WTC11 (cell line): ENCODE results near the gene VEGFB. TPM values are rescaled to one million over a fixed set of nuclear protein-coding genes. Genes with fewer than 3 reads are reported as not detected.

Experiments used
- E2F5 ChIP-seq: sonication (generic); formaldehyde crosslinking; IDR thresholded peaks from 2 replicates; pipeline ENCODE4 v1.8.1; 2022; ENCODE audit warnings: mild to moderate bottlenecking, moderate library complexity, missing genetic modification reagents
- EMX1 ChIP-seq: fragments of 250-450 bp; sonication (Bioruptor Pico); IDR thresholded peaks from 2 replicates; pipeline ENCODE4 v1.8.0; 2021; ENCODE audit warnings: mild to moderate bottlenecking
- ERG ChIP-seq: fragments of 250-450 bp; sonication (Bioruptor Pico); IDR thresholded peaks from 2 replicates; pipeline ENCODE4 v1.8.0; 2021; ENCODE audit warnings: mild to moderate bottlenecking
- FOXK1 ChIP-seq: sonication (generic); formaldehyde crosslinking; IDR thresholded peaks from 2 replicates; pipeline ENCODE4 v1.8.0; 2022; ENCODE audit warnings: mild to moderate bottlenecking, moderate library complexity, missing genetic modification reagents
- FOXP1 ChIP-seq: sonication (generic); formaldehyde crosslinking; IDR thresholded peaks from 2 replicates; pipeline ENCODE4 v1.8.0; 2022; ENCODE audit warnings: missing genetic modification reagents, mild to moderate bottlenecking, moderate library complexity, borderline replicate concordance
- HMGA2 ChIP-seq: fragments of 250-450 bp; sonication (Bioruptor Pico); IDR thresholded peaks from 2 replicates; pipeline ENCODE4 v1.4.0; 2021; ENCODE audit warnings: mild to moderate bottlenecking, moderate library complexity
- IRF1 ChIP-seq: sonication (generic); formaldehyde crosslinking; IDR thresholded peaks from 2 replicates; pipeline ENCODE4 v1.8.0; 2023; ENCODE audit warnings: missing genetic modification reagents
- IRF2 ChIP-seq: sonication (generic); formaldehyde crosslinking; IDR thresholded peaks from 2 replicates; pipeline ENCODE4 v1.8.0; 2022; ENCODE audit warnings: low read depth, missing genetic modification reagents, borderline replicate concordance
- MAX ChIP-seq: sonication (generic); formaldehyde crosslinking; IDR thresholded peaks from 2 replicates; pipeline ENCODE4 v1.8.0; 2022; ENCODE audit warnings: mild to moderate bottlenecking, missing genetic modification reagents
- PRDM15 ChIP-seq: sonication (generic); formaldehyde crosslinking; IDR thresholded peaks from 2 replicates; pipeline ENCODE4 v1.8.0; 2022; ENCODE audit warnings: missing genetic modification reagents
- PREB ChIP-seq: sonication (generic); formaldehyde crosslinking; IDR thresholded peaks from 2 replicates; pipeline ENCODE4 v1.8.1; 2022; ENCODE audit warnings: mild to moderate bottlenecking, missing genetic modification reagents, moderate library complexity, borderline replicate concordance
- SMAD3 ChIP-seq: sonication (generic); formaldehyde crosslinking; IDR thresholded peaks from 2 replicates; pipeline ENCODE4 v1.8.0; 2022; ENCODE audit warnings: missing genetic modification reagents, mild to moderate bottlenecking, borderline replicate concordance
- TEAD1 ChIP-seq: sonication (generic); formaldehyde crosslinking; IDR thresholded peaks from 2 replicates; pipeline ENCODE4 v1.8.0; 2022; ENCODE audit warnings: mild to moderate bottlenecking, missing genetic modification reagents
- TEAD4 ChIP-seq: sonication (generic); formaldehyde crosslinking; IDR thresholded peaks from 2 replicates; pipeline ENCODE4 v1.8.0; 2022; ENCODE audit warnings: mild to moderate bottlenecking, missing genetic modification reagents
- ZBTB21 ChIP-seq: sonication (generic); formaldehyde crosslinking; IDR thresholded peaks from 2 replicates; pipeline ENCODE4 v1.8.1; 2023; ENCODE audit warnings: mild to moderate bottlenecking, missing genetic modification reagents, borderline replicate concordance
- ZBTB43 ChIP-seq: sonication (generic); formaldehyde crosslinking; IDR thresholded peaks from 2 replicates; pipeline ENCODE4 v1.8.1; 2023; ENCODE audit warnings: mild to moderate bottlenecking, missing genetic modification reagents
- ZMAT4 ChIP-seq: fragments of 250-450 bp; sonication (Bioruptor Pico); IDR thresholded peaks from 2 replicates; pipeline ENCODE4 v1.9.0; 2021; ENCODE audit warnings: mild to moderate bottlenecking
- ZNF121 ChIP-seq: sonication (generic); formaldehyde crosslinking; IDR thresholded peaks from 2 replicates; pipeline ENCODE4 v1.8.0; 2023; ENCODE audit warnings: missing genetic modification reagents
- ZNF219 ChIP-seq: sonication (generic); formaldehyde crosslinking; IDR thresholded peaks from 2 replicates; pipeline ENCODE4 v1.8.0; 2023; ENCODE audit warnings: missing genetic modification reagents, mild to moderate bottlenecking, borderline replicate concordance
- ZNF263 ChIP-seq: sonication (generic); formaldehyde crosslinking; IDR thresholded peaks from 2 replicates; pipeline ENCODE4 v1.8.1; 2022; ENCODE audit warnings: low read depth, mild to moderate bottlenecking, moderate library complexity, missing genetic modification reagents
- ZNF396 ChIP-seq: fragments of 250-450 bp; sonication (Bioruptor Pico); IDR thresholded peaks from 2 replicates; pipeline ENCODE4 v1.8.0; 2021; ENCODE audit warnings: mild to moderate bottlenecking, moderate library complexity, borderline replicate concordance
- ZNF423 ChIP-seq: fragments of 250-450 bp; sonication (Bioruptor Pico); IDR thresholded peaks from 2 replicates; pipeline ENCODE4 v2.1.2; 2022; ENCODE audit warnings: mild to moderate bottlenecking, moderate library complexity
- ZNF425 ChIP-seq: fragments of 250-450 bp; sonication (Bioruptor Pico); conservative IDR thresholded peaks from 2 replicates; pipeline ENCODE4 v1.9.0; 2021; ENCODE audit warnings: mild to moderate bottlenecking
- ZNF671 ChIP-seq: fragments of 250-450 bp; sonication (Bioruptor Pico); IDR thresholded peaks from 2 replicates; pipeline ENCODE4 v1.8.0; 2021; ENCODE audit warnings: mild to moderate bottlenecking
- total RNA-seq: library from RNA; stranded (reverse); gene quantifications from 3 replicates; pipeline ENCODE4 v1.2.3, GENCODE V29; 2021

Gene VEGFB
- total RNA-seq, 1 experiment from 2014 or later, result 51.7 TPM

GRCh38 chr11:64230171-64230984, 4.0 kb upstream of the VEGFB start, which contains the start of gene DNAJC4 (continued):
- TF ChIP-seq IRF1 (no peak), ZNF425 (no peak), ZBTB21 (CRISPR knock-in tag) (peak; percentile 27; the same call in 1 of the 2 replicates), ZNF671 (CRISPR knock-in tag) (no peak), ZMAT4 (CRISPR knock-in tag) (no peak), ZBTB43 (no peak), PREB (CRISPR knock-in tag) (no peak), ZNF121 (CRISPR knock-in tag) (no peak), ZNF219 (no peak), TEAD1 (CRISPR knock-in tag) (peak; percentile 44; the same call in 1 of the 2 replicates), SMAD3 (no peak), FOXP1 (CRISPR knock-in tag) (peak; percentile 9; the same call in 1 of the 2 replicates), ZNF396 (CRISPR knock-in tag) (no peak), HMGA2 (CRISPR knock-in tag) (no peak), MAX (peak; percentile 71), PRDM15 (CRISPR knock-in tag) (no peak), FOXK1 (peak; percentile 58), IRF2 (CRISPR knock-in tag) (no peak), ZNF263 (no peak), E2F5 (CRISPR knock-in tag) (no peak), EMX1 (CRISPR knock-in tag) (no peak), ZNF423 (CRISPR knock-in tag) (0 out of 2 replicates have a peak, but pooled peaks have one; percentile 35), TEAD4 (no peak), ERG (CRISPR knock-in tag) (no peak)
